Cardiac septum (tissue), 1 donor: ENCODE results near the gene MORN5. TPM values are rescaled to one million over a fixed set of nuclear protein-coding genes. Genes with fewer than 3 reads are reported as not detected.

Source experiments
- microRNA-seq: library from miRNA; unstranded; fragments of <30 nt; microRNA quantifications from one replicate; pipeline ENCODE4 v1.2.0, GENCODE V29; 2020
- total RNA-seq: library from RNA; stranded (reverse); fragmentation: NEBNext Ultra II Directional; extraction: Animal tissue kit (Norgen Biotek cat#: 25700); gene quantifications from one replicate; pipeline ENCODE4 v1.2.1, GENCODE V29; 2021
- donor health status: DM: no; HTN: no; CAD: no.

MORN5 gene
- total RNA-seq, 1 donor from 2014 or later: not detected

Small RNA genes within 50 kb of the gene (microRNA-seq; reads per million reads assigned to microRNA genes)
- gene MIR4478: not detected

Other genes with a start within 250 kb of the MORN5 start
- 12.6 TPM for gene TTLL11, start 66.6 kb upstream of the MORN5 start, total RNA-seq
- 230 TPM for gene NDUFA8, start 129 bp upstream of the MORN5 start, total RNA-seq
- 10.8 TPM for gene LHX6, start 69.0 kb downstream of the MORN5 start, total RNA-seq
- gene RBM18, start 104.9 kb downstream of the MORN5 start, total RNA-seq: 32.3 TPM
- 35.9 TPM for gene MRRF, start 105.0 kb downstream of the MORN5 start, total RNA-seq
- gene PTGS1, start 211.1 kb downstream of the MORN5 start, total RNA-seq: 2.9 TPM